GM23338 (cell line): ENCODE results near the gene CT47C1.

Source experiments
- CTCF ChIP-seq, 2 experiments: fragments of 200-600 bp in 1 of 2; sonication (generic) in 1 of 2; conservative IDR thresholded peaks; 2 replicates each; pipeline versions ENCODE4 v1.5.1 to v1.6.1; 2016 to 2017; ENCODE audit warnings: antibody characterized with exemption in 2 of 2, low read depth in 2 of 2, mild to moderate bottlenecking in 2 of 2, moderate library complexity in 1 of 2
- EZH2 ChIP-seq: fragments of 200-600 bp; sonication (generic); IDR thresholded peaks from one replicate; pipeline ENCODE4 v1.8.0; 2017; ENCODE audit warnings: antibody characterized with exemption, mild to moderate bottlenecking, low read depth; ENCODE audit not compliant: unreplicated experiment
- POLR2AphosphoS5 ChIP-seq: IDR thresholded peaks from 2 replicates; pipeline ENCODE4 v1.6.1; 2016; ENCODE audit warnings: antibody characterized with exemption, low read depth

- TF ChIP-seq CTCF (conservative IDR thresholded peaks at IDR 0.05; ENCODE audit: low read depth in 2 of 2) (no peak), EZH2 (no peak), POLR2AphosphoS5 (no peak)
Measured at GRCh38 chrX:119089619-119090018, 16.8 kb downstream of the CT47C1 start.
